HG03457 (cell line): ENCODE measurements around the gene PKD2.
"Not testable (repeated sequence)": the region's sequence is repeated elsewhere in the genome, so short reads cannot be mapped to it uniquely, and the experiment has no call there.

Experiments used
- ATAC-seq: cut with Tn5 transposase; IDR thresholded peaks from one replicate; pipeline ENCODE4 v1.9.1; 2021; ENCODE audit warnings: moderate number of reproducible peaks; ENCODE audit not compliant: unreplicated experiment

Gene PKD2

GRCh38 chr4:88063634-88064296 lies 56.3 kb downstream of the PKD2 start:
- ATAC-seq = no peak

GRCh38 chr4:88064410-88064809 lies 57.0 kb downstream of the PKD2 start:
- no peak for ATAC-seq

- ATAC-seq = no peak
Observed at GRCh38 chr4:88070031-88070430, 62.6 kb downstream of the PKD2 start.

DNA sequence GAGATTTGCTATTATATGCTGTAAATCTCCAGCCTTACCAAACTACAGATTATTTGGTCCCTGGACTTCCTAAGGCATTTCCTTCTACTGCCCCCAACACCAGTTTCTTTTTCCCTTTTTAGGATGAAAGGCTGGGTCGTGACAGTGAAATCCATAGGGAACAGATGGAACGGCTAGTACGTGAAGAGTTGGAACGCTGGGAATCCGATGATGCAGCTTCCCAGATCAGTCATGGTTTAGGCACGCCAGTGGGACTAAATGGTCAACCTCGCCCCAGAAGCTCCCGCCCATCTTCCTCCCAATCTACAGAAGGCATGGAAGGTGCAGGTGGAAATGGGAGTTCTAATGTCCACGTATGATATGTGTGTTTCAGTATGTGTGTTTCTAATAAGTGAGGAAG lies 67.9 kb downstream of the PKD2 start:
- no peak for ATAC-seq

DNA sequence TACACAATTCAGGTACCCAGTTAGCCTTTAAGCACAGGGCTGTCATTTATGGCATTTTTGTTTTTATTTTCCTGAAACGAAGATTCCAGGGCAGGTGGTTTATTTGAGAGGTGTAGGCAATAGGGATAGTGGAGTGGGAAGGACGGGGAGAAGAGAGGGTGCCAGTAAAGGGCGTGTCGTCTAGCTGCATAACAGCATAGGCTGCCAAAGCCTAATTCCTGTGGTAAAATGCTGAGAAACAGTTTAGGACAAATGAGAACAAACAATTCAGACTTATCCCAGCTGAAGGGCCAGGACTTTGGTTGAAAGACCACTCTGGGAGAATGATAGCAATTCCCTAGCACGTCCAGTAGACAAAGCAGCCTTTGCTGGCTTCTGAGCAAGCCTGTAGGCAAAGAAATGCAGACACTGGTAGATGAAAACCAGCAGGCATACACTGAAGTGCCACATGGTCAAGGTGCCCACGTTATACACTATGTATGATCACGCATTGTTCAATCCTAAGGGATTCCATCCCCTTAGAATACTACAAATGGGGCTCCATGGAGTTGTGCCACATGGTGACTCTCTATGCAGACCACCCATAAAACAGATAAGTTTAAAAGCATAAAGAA lies 70.6 kb downstream of the PKD2 start:
- no peak for ATAC-seq

DNA sequence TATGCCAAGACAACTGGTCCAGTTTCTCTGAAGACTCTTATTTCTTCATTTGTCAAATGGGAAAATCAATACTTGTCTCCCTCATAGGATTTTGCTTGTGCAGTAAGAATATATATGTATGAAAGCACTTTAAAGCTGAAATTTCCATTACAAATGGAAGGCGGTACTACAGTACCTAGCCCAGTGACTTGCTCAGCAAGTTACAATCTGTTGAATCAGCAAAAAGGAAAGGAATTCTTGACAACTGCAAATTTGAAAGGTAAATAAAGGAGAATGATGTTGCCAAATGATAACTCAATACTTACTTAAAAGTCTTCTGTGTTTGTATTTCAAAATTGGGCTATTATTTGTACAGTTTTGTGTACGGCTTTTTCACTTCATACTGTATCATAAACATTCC lies 71.1 kb downstream of the PKD2 start:
- ATAC-seq = no peak

DNA sequence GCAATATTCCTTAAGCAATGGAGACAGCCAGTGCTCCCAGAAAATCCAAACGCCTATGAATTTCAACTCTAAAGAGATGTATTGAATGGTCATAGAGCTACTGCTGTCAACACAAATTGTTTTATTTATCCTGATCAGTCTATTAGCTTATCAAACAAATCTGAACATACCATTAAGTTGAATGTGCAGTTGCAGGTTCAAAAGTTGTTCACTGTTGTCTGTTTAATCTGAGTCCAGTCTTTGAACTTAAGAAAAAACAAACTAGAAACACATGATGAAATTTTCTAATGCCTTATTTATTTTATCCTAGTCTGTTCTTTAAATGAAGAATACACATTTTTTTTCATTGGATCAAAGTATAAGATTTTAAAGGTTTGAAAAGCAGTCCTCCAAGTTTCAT lies 73.2 kb downstream of the PKD2 start:
- no peak for ATAC-seq

GRCh38 chr4:88087004-88087403 lies 79.6 kb downstream of the PKD2 start:
- no peak for ATAC-seq

GRCh38 chr4:88090898-88091297 lies 83.5 kb downstream of the PKD2 start:
- ATAC-seq = no peak

- ATAC-seq = no peak
Observed at GRCh38 chr4:88091378-88091777, 83.9 kb downstream of the PKD2 start.

GRCh38 chr4:88093874-88094273 lies 86.4 kb downstream of the PKD2 start:
- ATAC-seq = no peak

DNA sequence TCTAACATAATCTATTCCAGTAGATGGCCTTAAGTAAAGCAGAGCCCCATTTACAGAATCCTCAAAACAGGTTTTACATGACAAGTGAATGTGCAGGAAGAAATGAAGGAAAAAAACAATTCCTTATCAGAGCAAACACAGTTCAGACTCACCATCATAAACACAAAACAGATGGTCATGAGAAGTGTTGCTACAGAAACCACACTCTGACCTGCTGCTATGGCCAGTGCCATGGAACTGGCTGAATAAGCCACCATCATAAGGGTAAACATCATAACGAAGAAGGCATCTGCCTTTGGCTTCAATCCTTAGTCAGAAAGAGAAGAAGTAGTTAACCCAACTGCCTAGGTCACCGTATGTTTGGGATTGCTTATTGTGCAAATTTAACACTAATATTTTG lies 89.9 kb downstream of the PKD2 start:
- no peak for ATAC-seq

DNA sequence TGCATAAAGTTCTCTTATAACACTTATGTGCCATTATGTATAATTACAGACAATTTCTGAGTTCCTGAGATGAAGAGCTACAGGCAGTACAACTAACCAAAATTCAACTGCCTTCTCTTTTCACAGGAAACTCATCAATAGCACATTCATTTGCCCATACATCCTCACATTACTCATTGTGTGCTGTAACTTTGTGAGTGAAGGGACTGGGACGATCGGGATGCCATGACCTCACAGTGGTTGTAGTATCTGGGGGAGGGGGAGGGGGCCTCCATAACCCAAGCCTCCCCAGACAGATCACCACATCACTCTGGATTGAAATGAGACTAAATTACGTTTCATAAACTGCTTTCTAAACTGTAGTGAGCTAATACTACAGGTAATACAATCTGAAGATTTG lies 90.3 kb downstream of the PKD2 start:
- no peak for ATAC-seq

GRCh38 chr4:88098993-88099752 lies 91.7 kb downstream of the PKD2 start:
- ATAC-seq = no peak

DNA sequence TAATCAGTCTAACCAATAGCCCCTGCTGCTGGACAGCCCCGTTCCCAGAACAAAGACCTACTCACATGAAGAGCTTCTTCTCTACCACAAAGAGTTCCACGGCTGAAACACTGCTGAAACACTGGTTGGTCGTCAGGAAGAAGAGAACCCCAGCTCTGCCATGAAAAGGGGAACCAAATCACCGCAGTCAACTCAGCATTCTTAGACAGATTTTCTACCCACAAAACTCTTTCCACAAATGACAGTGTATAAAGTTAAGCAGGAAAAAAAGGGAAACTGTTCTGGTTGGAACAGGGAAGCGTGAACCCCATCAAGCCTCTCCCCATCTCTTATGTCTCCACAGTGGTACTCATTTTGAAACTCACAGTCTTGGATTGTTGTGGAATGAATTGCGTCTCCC lies 93.7 kb downstream of the PKD2 start:
- ATAC-seq = no peak

- ATAC-seq = no peak
Observed at GRCh38 chr4:88102026-88102425, 94.6 kb downstream of the PKD2 start.

DNA sequence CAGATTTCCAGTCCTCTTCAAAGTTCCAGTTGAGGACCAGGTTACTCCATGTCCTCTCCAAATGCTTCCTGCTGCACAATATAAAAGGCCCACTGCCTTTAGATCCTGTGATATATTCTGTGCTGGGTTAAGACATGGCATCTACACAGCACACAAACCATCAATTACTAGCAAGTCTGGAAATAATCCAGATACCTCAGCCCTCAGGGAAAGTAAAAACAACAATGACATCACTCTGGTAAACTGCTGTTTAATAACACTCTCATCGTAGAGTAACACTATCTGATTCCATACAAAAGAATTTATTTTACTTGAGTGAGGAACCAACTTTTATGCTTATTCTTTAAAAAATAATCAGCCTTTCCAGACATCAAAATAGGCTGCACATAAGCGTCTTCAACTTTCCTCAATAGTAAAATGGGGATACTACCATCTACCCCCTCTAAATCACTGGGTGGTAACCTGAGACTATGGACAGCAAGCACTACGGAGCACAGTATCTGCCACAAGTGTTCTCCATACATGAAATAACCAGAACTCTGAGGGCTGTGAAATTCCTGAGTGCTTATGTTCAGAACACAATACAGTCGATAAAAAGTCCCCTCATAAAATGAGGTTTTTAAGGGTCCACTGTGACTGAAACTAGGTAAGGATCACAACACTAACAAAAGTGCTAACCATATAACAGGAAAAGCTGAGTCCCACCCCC lies 97.6 kb downstream of the PKD2 start:
- no peak for ATAC-seq

GRCh38 chr4:88106205-88106604 lies 98.8 kb downstream of the PKD2 start:
- ATAC-seq = no peak

DNA sequence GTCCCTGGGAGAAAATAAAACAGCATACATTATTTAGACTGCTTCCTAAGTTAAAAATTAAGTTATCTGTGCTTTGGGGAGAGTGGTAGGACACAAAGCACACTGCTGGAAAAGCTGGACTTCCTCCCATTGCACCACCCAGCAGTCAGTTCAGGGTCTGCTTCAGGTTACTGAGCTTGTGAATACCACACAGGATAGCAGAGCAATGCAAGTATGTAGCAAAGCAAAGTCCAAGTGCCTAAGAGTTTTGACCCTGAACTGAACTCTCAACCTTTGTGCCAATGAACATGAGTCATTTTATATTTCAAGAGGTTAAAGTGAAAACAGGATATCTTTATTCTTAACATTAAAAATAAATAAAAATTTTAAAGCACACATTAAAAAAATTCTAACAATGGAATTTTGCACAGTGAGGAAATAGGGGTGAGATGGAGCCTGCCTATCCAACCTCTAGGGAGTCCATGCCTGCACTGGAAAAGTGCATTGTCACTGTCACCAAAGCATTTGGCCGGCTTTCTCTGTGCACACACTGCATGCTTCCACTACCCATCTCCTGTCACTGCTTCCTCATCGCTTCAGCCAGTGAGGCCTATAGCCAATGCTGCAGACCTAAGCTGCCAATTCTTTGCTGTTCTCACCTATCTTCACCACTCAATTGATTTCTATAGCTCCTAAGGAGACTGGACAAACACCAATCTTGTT lies 100.1 kb downstream of the PKD2 start:
- ATAC-seq = no peak

DNA sequence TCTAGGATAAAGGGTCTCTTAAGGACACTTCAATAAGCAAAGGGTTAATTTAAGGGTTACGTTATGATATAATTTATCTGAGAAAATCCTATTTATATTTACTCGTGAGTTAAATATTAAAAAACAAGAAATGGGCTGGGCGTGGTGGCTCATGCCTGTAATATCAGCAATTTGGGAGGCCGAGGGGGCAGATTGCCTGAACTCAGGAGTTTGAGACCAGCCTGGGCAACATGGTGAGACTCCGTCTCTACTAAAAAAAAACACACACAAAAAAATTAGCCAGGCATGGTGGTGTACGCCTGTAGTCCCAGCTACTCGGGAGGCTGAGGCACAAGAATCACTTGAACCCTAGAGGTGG lies 100.7 kb downstream of the PKD2 start:
- not testable (repeated sequence) for ATAC-seq

DNA sequence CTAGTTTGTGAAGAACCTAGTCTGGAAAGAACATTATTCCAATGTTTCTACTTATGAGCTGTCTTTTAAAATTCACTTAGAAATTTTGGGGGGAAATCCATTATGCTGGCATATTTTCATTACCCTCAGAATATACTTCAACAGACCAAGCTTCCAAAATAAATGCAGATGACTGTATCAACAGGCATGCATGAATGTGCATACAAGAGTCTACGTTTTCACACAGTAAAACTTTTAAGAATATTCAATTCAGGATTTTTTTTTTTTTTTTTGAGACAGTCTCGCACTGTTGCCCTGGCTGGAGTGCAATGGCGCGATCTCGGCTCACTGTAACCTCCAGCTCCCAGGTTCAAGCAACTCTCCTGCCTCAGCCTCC lies 101.3 kb downstream of the PKD2 start:
- ATAC-seq = no peak
